Hindlimb muscle (tissue), 1 donor: ENCODE data around the gene MID1. TPM values are rescaled to one million over a fixed set of nuclear protein-coding genes. Genes with fewer than 3 reads are reported as not detected.

ENCODE experiments used
- DNase-seq: peaks from one replicate; pipeline ENCODE4 v3.0.0-alpha.2; 2013
- polyA plus RNA-seq: library from polyadenylated mRNA; unstranded; fragments of 120-200 nt; gene quantifications from one replicate; pipeline ENCODE4 v1.2.1, GENCODE V29; 2013; ENCODE audit not compliant: insufficient read length

MID1 gene
- polyA plus RNA-seq, 1 donor = 16.4 TPM

DNA sequence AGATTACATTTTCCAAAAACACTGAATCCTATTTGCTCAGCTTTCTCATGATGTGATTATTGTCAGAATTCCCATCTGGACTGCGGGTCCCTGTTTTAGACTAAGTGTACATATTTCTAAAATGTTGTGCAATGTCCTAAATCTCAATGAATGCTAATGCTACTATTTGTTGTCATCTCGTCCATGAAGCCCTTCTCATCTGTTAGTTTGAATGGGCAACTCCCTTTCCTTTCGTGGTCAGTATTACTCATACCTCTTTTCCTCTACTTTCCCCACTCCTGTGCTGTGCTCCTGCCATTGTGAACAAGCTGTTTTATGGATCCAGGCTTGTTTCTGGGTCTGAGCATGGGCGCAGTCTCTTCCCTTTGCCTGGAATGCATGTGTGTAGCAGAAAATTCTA lies 91.0 kb downstream of the MID1 start:
- no peak for DNase-seq

GRCh38 chrX:10526451-10526850 lies 93.9 kb downstream of the MID1 start:
- DNase-seq = no peak

- no peak for DNase-seq
These were observed 94.8 kb downstream of the MID1 start for GRCh38 chrX:10525381-10526120.

- peak; percentile 38 for DNase-seq
These were observed 95.8 kb downstream of the MID1 start for GRCh38 chrX:10524578-10524977.

- DNase-seq = no peak
These were observed 100.6 kb downstream of the MID1 start for GRCh38 chrX:10519761-10520160.

DNA sequence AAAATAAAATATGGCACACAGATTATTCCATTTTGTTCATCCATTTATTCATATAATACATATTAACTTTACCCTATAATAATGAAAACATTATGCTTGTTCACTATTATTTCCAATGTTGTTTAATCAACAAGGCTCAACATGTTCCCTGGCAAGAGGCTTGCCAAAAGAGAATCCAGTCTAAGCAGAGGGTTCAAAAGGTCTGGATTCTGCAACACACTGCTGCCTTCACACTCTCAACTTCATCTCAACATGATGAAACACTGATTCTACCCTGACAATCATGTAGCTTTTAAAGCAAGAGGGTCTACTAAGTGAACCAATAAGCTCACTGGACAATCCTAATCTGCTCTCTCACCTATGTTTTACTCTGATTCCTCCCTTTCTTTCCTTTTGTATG lies 101.1 kb downstream of the MID1 start:
- no peak for DNase-seq

DNA sequence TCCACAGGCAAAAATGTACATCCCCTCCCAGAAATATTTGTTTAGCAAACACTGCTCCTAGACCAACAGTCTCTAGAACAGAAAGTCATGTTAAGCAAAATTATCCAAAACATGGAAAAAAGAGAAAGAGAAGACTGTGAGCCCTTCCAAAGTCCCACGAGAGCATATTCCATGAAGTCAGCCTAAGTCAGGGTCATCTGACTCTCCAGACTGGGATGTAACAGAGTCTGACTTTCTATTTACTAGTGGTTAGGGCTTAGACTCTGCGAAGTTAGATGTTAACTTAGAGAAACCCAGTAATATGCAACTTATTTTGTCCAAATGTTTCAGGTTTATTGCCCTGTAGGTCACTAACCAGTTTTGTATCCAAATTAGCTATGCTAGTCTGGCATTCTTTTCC lies 102.3 kb downstream of the MID1 start:
- no peak for DNase-seq

DNA sequence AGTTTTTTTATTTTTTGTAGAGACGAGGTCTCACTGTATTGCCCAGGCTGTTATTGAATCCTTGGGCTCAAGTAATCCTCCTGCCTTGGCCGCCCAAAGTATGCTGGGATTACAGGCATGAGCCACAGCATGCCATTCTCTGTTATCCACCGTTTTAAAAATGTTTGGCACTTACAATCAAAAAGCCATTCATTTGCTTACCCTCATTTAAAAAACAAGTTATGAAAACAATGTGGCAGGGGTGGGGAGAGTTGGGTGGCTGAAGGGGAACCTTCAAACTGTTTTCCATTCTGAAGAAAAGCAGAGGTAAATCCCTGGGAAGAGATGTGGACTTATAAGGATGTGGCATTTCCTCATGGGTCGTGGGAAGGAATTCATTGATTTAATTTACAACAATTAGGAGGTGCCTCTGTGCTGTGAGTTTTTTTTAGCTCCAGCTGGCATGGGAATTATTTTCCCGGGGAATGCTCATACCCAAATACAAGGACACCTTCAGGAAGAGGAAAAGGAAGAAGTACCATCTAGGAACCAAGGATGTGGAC lies 103.5 kb downstream of the MID1 start:
- no peak for DNase-seq

GRCh38 chrX:10514891-10515290 lies 105.5 kb downstream of the MID1 start:
- no peak for DNase-seq

DNA sequence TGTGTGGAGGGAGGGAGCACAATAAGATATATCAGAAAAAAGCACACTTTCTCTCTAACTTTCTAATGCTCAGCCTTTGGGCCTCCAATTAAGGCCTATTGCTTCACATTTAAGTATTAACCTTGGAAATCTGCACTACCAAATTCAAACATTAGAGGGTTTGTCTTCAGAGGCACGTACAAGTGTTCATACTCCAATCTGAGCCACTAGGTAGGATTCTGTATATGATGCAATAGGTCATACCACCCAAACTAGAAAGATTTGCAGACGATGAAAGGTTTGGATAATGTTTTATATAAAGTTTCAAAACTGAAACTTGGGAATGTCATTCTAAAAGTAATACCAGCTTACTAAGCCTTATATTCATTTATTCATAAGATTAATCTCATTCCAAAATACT lies 106.4 kb downstream of the MID1 start:
- no peak for DNase-seq

DNA sequence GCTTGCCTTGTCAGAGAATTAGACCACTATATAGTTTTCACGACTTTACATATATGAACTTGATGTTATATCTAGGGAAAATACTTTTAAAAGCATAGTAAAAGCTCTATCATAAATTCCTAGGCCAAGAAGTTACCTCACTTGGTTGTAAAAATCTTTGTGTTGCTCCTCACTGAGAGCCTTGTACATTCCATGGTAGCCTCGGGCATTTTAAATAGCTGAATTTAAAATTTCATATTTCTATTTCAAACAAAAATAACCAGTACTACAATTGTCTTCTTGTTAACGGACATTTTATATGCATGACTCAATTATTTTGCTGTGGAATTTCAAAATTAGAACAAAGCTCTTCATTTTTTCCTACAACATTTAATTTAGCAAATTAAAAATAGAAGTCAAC lies 107.6 kb downstream of the MID1 start:
- no peak for DNase-seq

GRCh38 chrX:10512258-10512657 lies 108.1 kb downstream of the MID1 start:
- no peak for DNase-seq

GRCh38 chrX:10509397-10509796 lies 111.0 kb downstream of the MID1 start:
- no peak for DNase-seq

GRCh38 chrX:10508891-10509290 lies 111.5 kb downstream of the MID1 start:
- DNase-seq = no peak

DNA sequence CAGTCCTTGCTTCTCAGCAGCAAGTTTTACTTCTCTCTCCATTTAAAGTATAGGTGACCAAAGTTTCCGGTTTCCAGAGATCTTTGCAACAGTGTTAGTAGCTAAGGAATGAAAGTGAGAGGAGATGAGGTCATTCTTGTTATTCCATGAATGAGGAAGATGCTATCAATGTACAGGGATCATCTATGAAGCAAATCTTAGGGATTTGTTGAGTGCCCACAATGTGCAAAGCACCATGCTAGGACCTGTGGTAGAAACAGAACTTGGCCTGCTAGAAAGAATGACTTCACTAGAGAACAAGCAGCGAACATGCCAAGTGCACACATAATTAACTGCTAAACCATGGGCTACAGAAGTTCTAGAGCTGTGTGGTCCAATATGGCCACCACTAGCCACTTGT lies 112.5 kb downstream of the MID1 start:
- no peak for DNase-seq

- DNase-seq = no peak
These were observed 113.2 kb downstream of the MID1 start for GRCh38 chrX:10507181-10507580.

- DNase-seq = no peak
These were observed 113.6 kb downstream of the MID1 start for GRCh38 chrX:10506781-10507180.

DNA sequence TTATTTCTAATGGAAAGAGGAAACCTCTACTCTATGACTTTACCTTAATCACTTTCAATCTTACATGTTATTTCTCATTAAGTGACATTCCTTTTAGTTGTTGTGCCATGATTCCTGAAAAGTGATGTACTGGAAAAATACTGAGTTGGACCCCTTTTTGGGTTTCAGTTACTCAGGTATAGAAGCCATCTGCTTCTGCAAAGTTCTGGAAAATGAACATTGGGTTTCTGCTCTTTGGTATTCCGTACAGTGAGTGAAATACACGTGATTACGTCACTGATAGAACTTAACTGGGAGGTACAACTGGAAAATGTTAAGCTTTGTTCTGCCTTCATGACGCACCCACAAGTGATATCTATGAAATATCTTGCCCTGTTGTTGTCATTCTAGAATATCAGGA lies 114.7 kb downstream of the MID1 start:
- no peak for DNase-seq

DNA sequence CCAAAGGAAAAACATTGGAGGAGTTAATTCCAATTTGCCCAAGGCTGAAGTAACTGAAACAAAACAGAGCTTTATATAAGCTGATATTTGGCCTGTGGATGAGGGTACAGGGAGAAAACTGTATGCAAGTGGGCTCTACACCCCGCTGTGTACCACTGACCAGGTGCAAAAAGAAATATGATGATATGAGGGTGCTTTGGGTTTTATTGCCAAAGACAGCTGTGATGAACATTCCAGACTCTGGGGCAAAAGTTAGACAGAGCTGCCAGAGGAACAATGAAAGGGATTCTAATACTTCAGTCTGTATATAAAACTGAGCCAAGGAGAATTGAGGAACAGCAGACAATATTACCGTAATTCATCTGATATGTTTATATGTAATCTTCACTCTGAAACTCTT lies 117.4 kb downstream of the MID1 start:
- no peak for DNase-seq

GRCh38 chrX:10501611-10502010 lies 118.8 kb downstream of the MID1 start:
- DNase-seq = no peak

DNA sequence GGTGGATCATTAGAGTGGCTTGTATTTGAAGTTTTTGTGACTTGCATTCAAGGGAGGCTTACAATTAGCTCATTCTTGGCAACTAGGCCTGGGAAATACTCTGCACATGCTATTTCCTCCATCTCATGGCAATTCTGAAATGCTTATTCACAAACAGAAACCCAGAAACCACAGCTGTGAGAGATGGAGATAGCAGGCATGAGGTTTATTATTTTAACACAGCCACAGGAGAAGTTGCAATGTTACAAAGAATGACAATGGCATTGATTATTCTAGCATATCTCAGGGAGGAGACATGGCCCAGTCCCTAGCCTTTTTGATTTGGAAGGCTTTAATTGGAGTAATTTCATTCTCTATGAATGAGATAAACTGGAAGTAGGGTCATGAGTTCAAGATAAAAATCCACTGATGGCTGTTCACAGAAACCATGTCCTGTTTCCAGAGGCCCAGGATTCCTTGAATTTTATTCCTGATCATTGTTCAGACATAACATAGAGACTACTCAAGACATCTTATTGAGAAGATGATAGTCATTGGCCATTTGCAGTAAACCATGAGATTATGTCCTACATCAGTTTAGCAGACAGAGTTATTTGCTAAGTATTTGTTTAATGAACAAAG lies 123.9 kb downstream of the MID1 start:
- peak; percentile 64 for DNase-seq

GRCh38 chrX:10495677-10496076 lies 124.7 kb downstream of the MID1 start:
- no peak for DNase-seq

DNA sequence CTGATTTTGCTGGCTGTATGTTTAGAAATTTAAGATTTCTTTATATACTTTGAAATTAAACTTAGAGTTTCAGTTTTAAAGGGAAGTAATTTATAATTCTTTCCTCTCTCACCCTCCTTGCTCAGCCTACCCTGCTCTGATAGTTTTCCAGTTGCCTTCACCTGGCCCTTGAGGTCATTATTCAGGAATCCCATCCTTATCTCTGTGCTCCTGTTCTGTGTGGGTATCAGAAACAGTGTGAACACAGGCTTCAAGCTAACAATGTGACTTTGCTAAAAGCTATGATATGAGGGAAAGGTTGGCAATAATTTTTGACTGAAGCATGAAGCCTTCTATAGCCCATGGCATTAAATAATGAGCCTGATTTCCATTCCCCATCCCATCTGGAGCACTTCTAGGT lies 128.1 kb downstream of the MID1 start:
- no peak for DNase-seq

DNA sequence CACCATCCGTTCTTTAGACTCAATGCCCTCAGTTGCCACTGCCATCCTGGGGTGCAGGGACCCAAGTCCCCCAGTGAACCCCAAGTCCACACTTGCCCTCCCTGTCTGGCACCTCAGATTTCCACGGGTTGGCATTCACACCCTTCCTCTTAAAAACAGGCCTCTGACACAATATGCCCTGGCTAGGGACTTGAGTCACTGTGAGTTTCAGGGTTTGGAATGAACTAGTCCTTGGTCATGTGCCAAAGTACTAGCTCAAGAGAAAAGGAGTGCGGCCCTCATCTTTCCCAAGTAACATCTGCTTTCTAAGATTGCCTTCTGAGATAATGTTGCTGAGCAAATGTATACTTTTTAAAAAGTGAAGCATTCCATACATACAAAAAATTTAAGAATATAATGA lies 134.0 kb downstream of the MID1 start:
- DNase-seq = no peak
